ENCODE measurements around the gene ACACA. TPM values are rescaled to one million over a fixed set of nuclear protein-coding genes. Genes with fewer than 3 reads are reported as not detected.

ACACA gene
- total and polyA plus RNA-seq, 9 of the 15 experiments (the other 6 are each of a cell fraction or from before 2014, with no cell fraction given), result 35.9 to 135 (median 88.4) TPM

- FAIRE-seq (no peak), DNase-seq (ENCODE audit: extremely low read depth in 1 of 4, low spot score in 3 of 4) (no peak), ATAC-seq (no peak)
- Histone ChIP-seq H3K9me1 (ENCODE audit: control insufficient read depth, insufficient read depth, low read length) (no peaks in the 10 kb centered on the region), H2AFZ (ENCODE audit: low read depth, low read length) (no peak within 1 kb of the TSS), H3K4me2 (ENCODE audit: insufficient read depth, low read length) (no peak within 1 kb of the TSS), H3K4me1 (replicated peaks in 1 of 2; ENCODE audit: control insufficient read depth in 2 of 2, insufficient read depth in 2 of 2, low read length in 2 of 2) (peaks cover 0 to 2% of the 10 kb centered on the region in 2 experiments; a peak in 2 of 5 replicates), H3K4me3 (no peak within 1 kb of the TSS), H3K9ac (ENCODE audit: insufficient read depth in 1 of 2, low read depth in 2 of 2, low read length in 2 of 2) (no peak within 1 kb of the TSS), H3K27ac (ENCODE audit: extremely low read depth, low read depth, low read length) (no peak within 1 kb of the TSS), H4K20me1 (replicated peaks; ENCODE audit: control insufficient read depth, insufficient read depth, low read length) (no peaks in the 10 kb centered on the region), H3K36me3 (ENCODE audit: control insufficient read depth, insufficient read depth, low read length) (no peaks in the 10 kb centered on the region), H3K27me3 (ENCODE audit: control insufficient read depth in 2 of 2, insufficient read depth in 2 of 2, low read length in 2 of 2) (no peaks in the 10 kb centered on the region), H3K9me3 (replicated peaks; ENCODE audit: control insufficient read depth, insufficient read depth, low read depth, low read length) (no peaks in the 10 kb centered on the region), H3K79me2 (ENCODE audit: control insufficient read depth, insufficient read depth, low read length) (no peaks in the 10 kb centered on the region)
- intact Hi-C loops (cut with micrococcal nuclease) (loop anchor here (10.0 kb wide), 1 partner anchor 419 kb away; no protein-coding TSS in a partner anchor), in situ Hi-C loops (cut with MboI) (loop anchor here (10.0 kb wide), 1 partner anchor 751 kb away; no protein-coding TSS in a partner anchor)
- POLR2A ChIA-PET, result interaction anchor here (0.8 to 1.3 kb wide), 5 partner anchors 10 to 17 kb away, joined by 3 to 5 read pairs (median 3); no protein-coding TSS in a partner anchor
- TF ChIP-seq ZKSCAN1 (IDR thresholded peaks at IDR 0.05; ENCODE audit: low read depth, low read length) (no peak), ZBTB26 (CRISPR knock-in tag; IDR thresholded peaks at IDR 0.05) (no peak), GABPA (tag; conservative IDR thresholded peaks at IDR 0.05; ENCODE audit: low read depth) (no peak), NFRKB (IDR thresholded peaks at IDR 0.05; ENCODE audit: low read depth) (no peak), NFATC3 (IDR thresholded peaks at IDR 0.05) (no peak), UBTF (IDR thresholded peaks at IDR 0.05; ENCODE audit: borderline replicate concordance in 1 of 2, low read depth in 2 of 2, low read length in 2 of 2) (no peak), SAFB (IDR thresholded peaks at IDR 0.05; ENCODE audit: borderline replicate concordance, low read depth, low read length) (no peak), ELF4 (CRISPR knock-in tag; IDR thresholded peaks at IDR 0.05) (no peak)
- CTCF ChIA-PET (ENCODE audit: low intra/inter-chr PET ratio), result interaction anchor here (0.5 kb wide), 1 partner anchor 132 kb away, joined by 4 read pairs; no protein-coding TSS in a partner anchor
- BruUV-seq (replicated peaks), result no TSS peak
- 48% methylated on average over 7 of the region's 7 CpGs for WGBS (ENCODE audit: insufficient coverage, low coverage, missing lambda C conversion rate)
Measured at GRCh38 chr17:37375706-37376105, 30.9 kb downstream of the ACACA start, which contains the start of gene C17orf78. TSS of gene C17orf78 (plus strand) at chr17:37375985. CDS start at chr17:37376093, 108 bp downstream.

All from K562 (cell line).